Measurements from ENCODE around the gene PCSK1N. TPM values are rescaled to one million over a fixed set of nuclear protein-coding genes. Genes with fewer than 3 reads are reported as not detected.

PCSK1N gene
- polyA plus RNA-seq, 2 of the 4 experiments (the other 2 are of a cell fraction): 3.0 to 21.2 TPM

DNA sequence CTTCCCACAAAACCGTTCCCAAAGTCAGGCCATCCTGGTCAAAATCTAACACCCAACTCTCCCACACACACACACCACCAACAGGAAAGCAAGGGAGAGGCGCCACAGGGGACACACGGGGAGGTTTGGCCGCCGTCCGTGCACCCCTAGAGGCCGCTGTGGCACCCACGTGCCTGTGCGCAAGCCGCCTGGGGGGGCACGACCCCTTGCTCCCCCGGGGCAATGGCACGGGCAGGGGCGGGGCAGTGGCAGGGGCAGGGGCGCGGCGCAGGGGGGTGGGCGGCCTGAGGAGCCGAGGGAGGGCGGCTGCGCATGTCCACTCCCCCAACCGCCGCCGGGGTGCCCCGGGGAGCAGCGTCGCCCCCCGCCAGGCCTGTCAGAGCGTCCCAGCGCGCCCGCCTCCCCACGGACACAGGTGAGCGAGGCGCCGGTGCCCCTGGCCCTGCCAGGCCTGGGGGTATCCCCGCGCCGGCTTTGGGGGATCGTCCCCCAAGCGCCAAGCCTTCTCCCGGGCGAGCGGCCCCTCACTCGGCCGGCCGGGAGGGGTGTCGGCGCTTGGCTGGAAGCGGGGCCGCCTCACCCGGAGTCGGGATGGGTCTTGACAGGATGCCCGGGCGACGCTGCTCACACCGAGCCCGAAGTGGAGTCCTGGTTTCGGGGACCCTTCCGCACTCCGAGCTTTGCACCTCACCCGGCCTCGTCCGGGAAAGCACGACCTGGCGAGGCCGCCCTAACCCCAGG, 9.1 kb downstream of the PCSK1N start, which contains the start of gene ERAS (continued):
- TF ChIP-seq RARB (CRISPR knock-in tag; IDR thresholded peaks at IDR 0.05) (no peak), RCOR1 (IDR thresholded peaks at IDR 0.05; ENCODE audit: low read depth, low read length) (no peak)
- TF ChIP-seq, protein P1, sequence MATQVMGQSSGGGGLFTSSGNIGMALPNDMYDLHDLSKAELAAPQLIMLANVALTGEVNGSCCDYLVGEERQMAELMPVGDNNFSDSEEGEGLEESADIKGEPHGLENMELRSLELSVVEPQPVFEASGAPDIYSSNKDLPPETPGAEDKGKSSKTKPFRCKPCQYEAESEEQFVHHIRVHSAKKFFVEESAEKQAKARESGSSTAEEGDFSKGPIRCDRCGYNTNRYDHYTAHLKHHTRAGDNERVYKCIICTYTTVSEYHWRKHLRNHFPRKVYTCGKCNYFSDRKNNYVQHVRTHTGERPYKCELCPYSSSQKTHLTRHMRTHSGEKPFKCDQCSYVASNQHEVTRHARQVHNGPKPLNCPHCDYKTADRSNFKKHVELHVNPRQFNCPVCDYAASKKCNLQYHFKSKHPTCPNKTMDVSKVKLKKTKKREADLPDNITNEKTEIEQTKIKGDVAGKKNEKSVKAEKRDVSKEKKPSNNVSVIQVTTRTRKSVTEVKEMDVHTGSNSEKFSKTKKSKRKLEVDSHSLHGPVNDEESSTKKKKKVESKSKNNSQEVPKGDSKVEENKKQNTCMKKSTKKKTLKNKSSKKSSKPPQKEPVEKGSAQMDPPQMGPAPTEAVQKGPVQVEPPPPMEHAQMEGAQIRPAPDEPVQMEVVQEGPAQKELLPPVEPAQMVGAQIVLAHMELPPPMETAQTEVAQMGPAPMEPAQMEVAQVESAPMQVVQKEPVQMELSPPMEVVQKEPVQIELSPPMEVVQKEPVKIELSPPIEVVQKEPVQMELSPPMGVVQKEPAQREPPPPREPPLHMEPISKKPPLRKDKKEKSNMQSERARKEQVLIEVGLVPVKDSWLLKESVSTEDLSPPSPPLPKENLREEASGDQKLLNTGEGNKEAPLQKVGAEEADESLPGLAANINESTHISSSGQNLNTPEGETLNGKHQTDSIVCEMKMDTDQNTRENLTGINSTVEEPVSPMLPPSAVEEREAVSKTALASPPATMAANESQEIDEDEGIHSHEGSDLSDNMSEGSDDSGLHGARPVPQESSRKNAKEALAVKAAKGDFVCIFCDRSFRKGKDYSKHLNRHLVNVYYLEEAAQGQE (IDR thresholded peaks at IDR 0.05): no peak
- TF ChIP-seq, protein P2, sequence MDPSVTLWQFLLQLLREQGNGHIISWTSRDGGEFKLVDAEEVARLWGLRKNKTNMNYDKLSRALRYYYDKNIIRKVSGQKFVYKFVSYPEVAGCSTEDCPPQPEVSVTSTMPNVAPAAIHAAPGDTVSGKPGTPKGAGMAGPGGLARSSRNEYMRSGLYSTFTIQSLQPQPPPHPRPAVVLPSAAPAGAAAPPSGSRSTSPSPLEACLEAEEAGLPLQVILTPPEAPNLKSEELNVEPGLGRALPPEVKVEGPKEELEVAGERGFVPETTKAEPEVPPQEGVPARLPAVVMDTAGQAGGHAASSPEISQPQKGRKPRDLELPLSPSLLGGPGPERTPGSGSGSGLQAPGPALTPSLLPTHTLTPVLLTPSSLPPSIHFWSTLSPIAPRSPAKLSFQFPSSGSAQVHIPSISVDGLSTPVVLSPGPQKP (IDR thresholded peaks at IDR 0.05; ENCODE audit: low read depth, low read length): no peak

DNA sequence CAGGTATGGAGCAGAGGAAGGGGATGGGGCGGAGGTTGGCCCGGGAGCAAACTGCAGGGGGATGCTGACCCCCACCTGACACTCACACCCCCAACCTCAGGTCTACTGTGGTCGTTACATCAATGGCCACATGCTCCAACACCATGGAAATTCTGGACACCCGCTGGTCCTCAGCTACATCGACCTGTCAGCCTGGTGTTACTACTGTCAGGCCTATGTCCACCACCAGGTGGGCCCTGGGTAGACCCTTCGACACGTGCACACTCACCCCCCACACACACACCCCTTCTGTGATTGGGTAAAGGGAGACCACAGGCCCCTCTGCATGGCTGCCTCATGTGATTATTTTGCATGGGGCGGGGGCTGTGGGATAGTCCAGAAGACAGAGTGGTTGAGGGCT, 11.3 kb downstream of the PCSK1N start:
- ATAC-seq (no peak), DNase-seq (ENCODE audit: low read depth in 1 of 2, low spot score in 1 of 2) (no peak), FAIRE-seq (no peak)
- Histone ChIP-seq H3K9me3 (no peaks in the 10 kb centered on the region), H3K27ac (no peak overlapping the region), H3K4me2 (no peak overlapping the region), H3K4me3 (no peak overlapping the region), H3K4me1 (no peaks in the 10 kb centered on the region)
- POLR2A ChIA-PET: no interaction called here
- WGBS (ENCODE audit: missing lambda C conversion rate): 89% methylated on average over 5 of the region's 8 CpGs
- TF ChIP-seq EHF (CRISPR knock-in tag; IDR thresholded peaks at IDR 0.05): no peak
- TF ChIP-seq KDM1A (IDR thresholded peaks at IDR 0.05; ENCODE audit: low read depth): no peak
- TF ChIP-seq HEYL (CRISPR knock-in tag; IDR thresholded peaks at IDR 0.05): no peak
- TF ChIP-seq, protein P3, sequence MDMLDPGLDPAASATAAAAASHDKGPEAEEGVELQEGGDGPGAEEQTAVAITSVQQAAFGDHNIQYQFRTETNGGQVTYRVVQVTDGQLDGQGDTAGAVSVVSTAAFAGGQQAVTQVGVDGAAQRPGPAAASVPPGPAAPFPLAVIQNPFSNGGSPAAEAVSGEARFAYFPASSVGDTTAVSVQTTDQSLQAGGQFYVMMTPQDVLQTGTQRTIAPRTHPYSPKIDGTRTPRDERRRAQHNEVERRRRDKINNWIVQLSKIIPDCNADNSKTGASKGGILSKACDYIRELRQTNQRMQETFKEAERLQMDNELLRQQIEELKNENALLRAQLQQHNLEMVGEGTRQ (IDR thresholded peaks at IDR 0.05): no peak
- TF ChIP-seq POLR2AphosphoS2 (conservative IDR thresholded peaks at IDR 0.05; ENCODE audit: low read length): no peak
- no peak for TF ChIP-seq SREBF2 (IDR thresholded peaks at IDR 0.05)
- no peak for TF ChIP-seq MAZ (IDR thresholded peaks at IDR 0.05; ENCODE audit: borderline replicate concordance, low read depth, low read length)
- no peak for TF ChIP-seq CEBPB (IDR thresholded peaks at IDR 0.05)
- CTCF ChIA-PET: interaction anchor here (1.3 kb wide), 1 partner anchor 10 kb away, joined by 3 read pairs; no protein-coding TSS in a partner anchor

DNA sequence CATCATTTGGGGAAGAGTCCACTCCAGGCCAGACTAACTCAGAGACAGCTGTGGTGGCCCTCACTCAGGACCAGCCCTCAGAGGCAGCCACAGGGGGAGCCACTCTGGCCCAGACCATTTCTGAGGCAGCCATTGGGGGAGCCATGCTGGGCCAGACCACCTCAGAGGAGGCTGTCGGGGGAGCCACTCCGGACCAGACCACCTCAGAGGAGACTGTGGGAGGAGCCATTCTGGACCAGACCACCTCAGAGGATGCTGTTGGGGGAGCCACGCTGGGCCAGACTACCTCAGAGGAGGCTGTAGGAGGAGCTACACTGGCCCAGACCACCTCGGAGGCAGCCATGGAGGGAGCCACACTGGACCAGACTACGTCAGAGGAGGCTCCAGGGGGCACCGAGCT, 12.4 kb downstream of the PCSK1N start:
- H3K4me1 ChIP-seq: no peaks in the 10 kb centered on the region
- H3K4me3 ChIP-seq: no peak overlapping the region
- ChIA-PET CTCF (interaction anchor here (0.9 to 1.3 kb wide), 3 partner anchors 11 to 139 kb away, joined by 3 read pairs; partner anchors contain the start of gene WAS), POLR2A (no interaction called here)
- no peak overlapping the region for H3K27ac ChIP-seq
- no peaks in the 10 kb centered on the region for H3K9me3 ChIP-seq
- H3K4me2 ChIP-seq: no peak overlapping the region
- WGBS (ENCODE audit: missing lambda C conversion rate): 96% methylated on average over 4 of the region's 6 CpGs
- FAIRE-seq (no peak), DNase-seq (ENCODE audit: low read depth in 1 of 2, low spot score in 1 of 2) (no peak), ATAC-seq (no peak)
- TF ChIP-seq PHF8 (IDR thresholded peaks at IDR 0.05; ENCODE audit: borderline replicate concordance, low read depth): no peak
- no peak for TF ChIP-seq HOXB13 (CRISPR knock-in tag; IDR thresholded peaks at IDR 0.05; ENCODE audit: low read depth)
- no peak for TF ChIP-seq FOSL2 (IDR thresholded peaks at IDR 0.05)
- no peak for TF ChIP-seq FOSL2 (CRISPR knock-in tag; IDR thresholded peaks at IDR 0.05)
- TF ChIP-seq RCOR1 (IDR thresholded peaks at IDR 0.05; ENCODE audit: low read depth, low read length): no peak
- no peak for TF ChIP-seq HOXA7 (CRISPR knock-in tag; IDR thresholded peaks at IDR 0.05)
- no peak for TF ChIP-seq TFCP2L1 (CRISPR knock-in tag; IDR thresholded peaks at IDR 0.05)
- TF ChIP-seq MAFK (IDR thresholded peaks at IDR 0.05; ENCODE audit: partially characterized antibody): no peak
- TF ChIP-seq, protein P4, sequence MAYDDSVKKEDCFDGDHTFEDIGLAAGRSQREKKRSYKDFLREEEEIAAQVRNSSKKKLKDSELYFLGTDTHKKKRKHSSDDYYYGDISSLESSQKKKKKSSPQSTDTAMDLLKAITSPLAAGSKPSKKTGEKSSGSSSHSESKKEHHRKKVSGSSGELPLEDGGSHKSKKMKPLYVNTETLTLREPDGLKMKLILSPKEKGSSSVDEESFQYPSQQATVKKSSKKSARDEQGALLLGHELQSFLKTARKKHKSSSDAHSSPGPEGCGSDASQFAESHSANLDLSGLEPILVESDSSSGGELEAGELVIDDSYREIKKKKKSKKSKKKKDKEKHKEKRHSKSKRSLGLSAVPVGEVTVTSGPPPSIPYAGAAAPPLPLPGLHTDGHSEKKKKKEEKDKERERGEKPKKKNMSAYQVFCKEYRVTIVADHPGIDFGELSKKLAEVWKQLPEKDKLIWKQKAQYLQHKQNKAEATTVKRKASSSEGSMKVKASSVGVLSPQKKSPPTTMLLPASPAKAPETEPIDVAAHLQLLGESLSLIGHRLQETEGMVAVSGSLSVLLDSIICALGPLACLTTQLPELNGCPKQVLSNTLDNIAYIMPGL (CRISPR knock-in tag; IDR thresholded peaks at IDR 0.05; ENCODE audit: borderline replicate concordance): no peak
- no peak for TF ChIP-seq SMC3 (IDR thresholded peaks at IDR 0.05)
- TF ChIP-seq, protein P5, sequence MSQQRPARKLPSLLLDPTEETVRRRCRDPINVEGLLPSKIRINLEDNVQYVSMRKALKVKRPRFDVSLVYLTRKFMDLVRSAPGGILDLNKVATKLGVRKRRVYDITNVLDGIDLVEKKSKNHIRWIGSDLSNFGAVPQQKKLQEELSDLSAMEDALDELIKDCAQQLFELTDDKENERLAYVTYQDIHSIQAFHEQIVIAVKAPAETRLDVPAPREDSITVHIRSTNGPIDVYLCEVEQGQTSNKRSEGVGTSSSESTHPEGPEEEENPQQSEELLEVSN (IDR thresholded peaks at IDR 0.05; ENCODE audit: borderline replicate concordance, low read depth): no peak
- no peak for TF ChIP-seq HOXB5 (CRISPR knock-in tag; IDR thresholded peaks at IDR 0.05)
- TF ChIP-seq MAZ (IDR thresholded peaks at IDR 0.05; ENCODE audit: borderline replicate concordance, low read depth, low read length): no peak
- TF ChIP-seq EP300 (IDR thresholded peaks at IDR 0.05): no peak
- TF ChIP-seq KDM5A (IDR thresholded peaks at IDR 0.05): no peak
- TF ChIP-seq, protein P6, sequence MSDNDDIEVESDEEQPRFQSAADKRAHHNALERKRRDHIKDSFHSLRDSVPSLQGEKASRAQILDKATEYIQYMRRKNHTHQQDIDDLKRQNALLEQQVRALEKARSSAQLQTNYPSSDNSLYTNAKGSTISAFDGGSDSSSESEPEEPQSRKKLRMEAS (IDR thresholded peaks at IDR 0.05): no peak
- TF ChIP-seq ZC3H11A (IDR thresholded peaks at IDR 0.05): no peak
- no peak for TF ChIP-seq CBX2 (IDR thresholded peaks at IDR 0.05; ENCODE audit: borderline replicate concordance, low read depth)

Measured in A549 (cell line).